HG03571 (cell line): Measurements from ENCODE around the gene ADRA2B.
A peak's percentile ranks its signal among the peaks of the same experiment; 100 is the strongest.
"Not testable (repeated sequence)": the region's sequence is repeated elsewhere in the genome, so short reads cannot be mapped to it uniquely, and the experiment has no call there.

Experiments
- ATAC-seq: cut with Tn5 transposase; IDR thresholded peaks from one replicate; pipeline ENCODE4 v1.9.1; 2021; ENCODE audit not compliant: unreplicated experiment

The ADRA2B gene

GRCh38 chr2:96150791-96151594 is 34.6 kb upstream of the ADRA2B start:
- ATAC-seq, result no peak

GRCh38 chr2:96150007-96150640 is 33.8 kb upstream of the ADRA2B start:
- no peak for ATAC-seq

- ATAC-seq, result peak; percentile 32
These were observed 32.2 kb upstream of the ADRA2B start for GRCh38 chr2:96148410-96149217.

- no peak for ATAC-seq
These were observed 31.3 kb upstream of the ADRA2B start for GRCh38 chr2:96147593-96148201.

GRCh38 chr2:96146881-96147592 is 30.7 kb upstream of the ADRA2B start:
- no peak for ATAC-seq

GRCh38 chr2:96146153-96146880 is 29.9 kb upstream of the ADRA2B start:
- peak; percentile 25 for ATAC-seq

- peak; percentile 1 for ATAC-seq
These were observed 29.4 kb upstream of the ADRA2B start for GRCh38 chr2:96145848-96146152.

GRCh38 chr2:96145036-96145847 is 28.9 kb upstream of the ADRA2B start, which contains the start of gene DUSP2:
DUSP2 (minus strand) TSS chr2:96145440; CDS start chr2:96145354, 86 bp downstream.
- peak; percentile 56 for ATAC-seq

GRCh38 chr2:96144481-96145035 is 28.2 kb upstream of the ADRA2B start:
- ATAC-seq, result no peak

GRCh38 chr2:96143848-96144480 is 27.6 kb upstream of the ADRA2B start:
- ATAC-seq, result no peak

GRCh38 chr2:96143231-96143847 is 27.0 kb upstream of the ADRA2B start:
- ATAC-seq, result no peak

GRCh38 chr2:96142217-96143113 is 26.1 kb upstream of the ADRA2B start:
- no peak for ATAC-seq

- not testable (repeated sequence) for ATAC-seq
These were observed 25.2 kb upstream of the ADRA2B start for GRCh38 chr2:96141624-96141967.

GRCh38 chr2:96140941-96141623 is 24.7 kb upstream of the ADRA2B start:
- ATAC-seq, result no peak

GRCh38 chr2:96139181-96139758 is 22.9 kb upstream of the ADRA2B start:
- ATAC-seq, result no peak
